Erythroblast (primary cell): ENCODE data around the gene SLC6A2.

Experiments used
- GATA1 ChIP-seq: IDR thresholded peaks from 2 replicates; pipeline ENCODE4 v1.6.1; 2011; ENCODE audit warnings: low read depth, mild to moderate bottlenecking, control low read depth, low read length, moderate library complexity
- POLR2A ChIP-seq: IDR thresholded peaks from 2 replicates; pipeline ENCODE4 v1.6.1; 2011; ENCODE audit warnings: mild to moderate bottlenecking, low read length

GRCh38 chr16:55651841-55652824, 3.7 kb upstream of the SLC6A2 start:
- TF ChIP-seq POLR2A (no peak), GATA1 (no peak)
